Lung microvascular endothelial cell (primary cell): ENCODE results near the gene SH3GLB1. TPM values are rescaled to one million over a fixed set of nuclear protein-coding genes. Genes with fewer than 3 reads are reported as not detected.
"Not testable (repeated sequence)": the region's sequence is repeated elsewhere in the genome, so short reads cannot be mapped to it uniquely, and the experiment has no call there.

Source experiments
- DNase-seq, 2 donors: peaks; one replicate each; pipeline versions ENCODE4 v3.0.0 to v3.0.0-alpha.2; 2010; ENCODE audit warnings: low read depth in 2 of 2
- total RNA-seq: library from RNA; depleted of rRNA; stranded (reverse); fragments of >200 nt; gene quantifications from 2 replicates; pipeline ENCODE4 v1.2.1, GENCODE V29; 2014

Gene SH3GLB1
- 34.2 and 36.9 TPM in 2 replicates for total RNA-seq

DNA sequence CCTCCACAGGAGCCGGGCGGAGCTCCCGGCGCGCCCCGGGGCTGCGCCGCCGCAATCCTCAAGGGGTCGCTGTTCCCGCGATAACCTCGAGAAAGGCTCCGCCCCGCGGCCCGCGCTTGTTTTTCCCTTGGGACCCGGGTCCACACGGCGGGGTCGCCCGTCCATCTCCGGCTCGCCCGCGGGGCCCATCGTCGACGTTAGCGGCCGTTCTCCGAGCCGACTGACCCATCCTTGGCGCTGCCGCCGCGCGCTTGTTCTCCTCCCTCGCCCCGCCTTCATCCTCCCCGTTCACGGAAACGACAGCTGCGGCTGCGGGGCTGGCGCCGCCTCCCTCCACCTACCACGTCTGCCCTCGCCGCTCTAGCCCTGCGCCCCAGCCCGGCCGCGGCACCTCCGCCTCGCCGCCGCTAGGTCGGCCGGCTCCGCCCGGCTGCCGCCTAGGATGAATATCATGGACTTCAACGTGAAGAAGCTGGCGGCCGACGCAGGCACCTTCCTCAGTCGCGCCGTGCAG is at the start of gene SH3GLB1:
SH3GLB1 (plus strand) TSS at position 119 of the 514 bp plus-strand sequence; CDS start at position 443, 324 bp downstream.
- peak; percentile 90 for DNase-seq

DNA sequence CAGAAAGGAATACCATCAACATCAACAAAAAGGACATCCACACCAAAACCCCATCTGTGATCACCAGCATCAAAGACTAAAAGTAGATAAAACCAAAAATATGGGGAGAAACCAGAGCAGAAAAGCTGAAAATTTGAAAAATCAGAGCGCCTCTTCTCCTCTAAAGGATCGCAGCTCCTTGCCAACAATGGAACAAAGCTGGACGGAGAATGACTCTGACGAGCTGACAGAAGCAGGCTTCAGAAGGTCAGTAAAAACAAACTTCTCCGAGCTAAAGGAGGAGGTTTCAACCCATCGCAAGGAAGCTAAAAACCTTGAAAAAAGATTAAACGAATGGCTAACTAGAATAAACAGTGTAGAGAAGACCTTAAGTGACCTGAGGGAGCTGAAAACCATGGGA is 46.0 kb upstream of the SH3GLB1 start:
- DNase-seq: not testable (repeated sequence)

DNA sequence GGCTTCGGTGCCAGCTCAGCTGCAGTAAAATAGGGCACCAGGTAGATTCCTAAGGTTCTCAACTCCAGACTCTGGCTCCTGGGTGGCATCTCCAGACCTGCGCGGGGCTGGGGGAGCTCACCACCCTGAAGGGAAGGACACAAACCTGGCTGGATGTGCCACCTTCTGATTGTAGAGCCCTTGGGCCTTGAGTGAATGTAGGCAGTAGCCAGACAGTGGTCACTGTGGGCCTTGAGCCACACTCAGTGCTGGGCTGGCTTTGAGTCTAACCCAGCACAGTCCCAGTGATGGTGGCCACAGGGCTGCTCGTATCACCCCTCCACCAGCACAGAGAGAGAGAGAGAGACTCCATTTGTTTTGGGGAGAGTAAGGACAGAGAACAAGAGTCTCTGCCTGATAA is 38.0 kb upstream of the SH3GLB1 start:
- DNase-seq: no peak

DNA sequence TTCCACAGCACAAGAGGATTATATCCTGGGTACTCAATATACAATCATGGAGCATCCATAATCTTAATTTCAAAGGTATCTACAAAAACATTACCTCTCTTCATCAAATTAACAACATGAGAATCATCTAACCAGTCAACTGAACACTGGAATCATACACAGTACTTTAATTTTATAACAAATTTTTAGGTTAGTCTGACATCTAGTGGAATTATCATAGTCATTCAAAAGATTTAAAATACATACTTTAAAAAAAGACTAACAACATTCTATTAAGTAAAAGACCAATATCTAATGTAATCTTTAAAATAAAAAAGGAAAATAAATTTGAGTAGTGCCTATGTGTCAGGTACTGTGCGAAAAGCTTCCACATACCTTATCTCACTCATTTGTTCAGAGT is 16.8 kb upstream of the SH3GLB1 start:
- DNase-seq: peak in 1 of 2 donors; percentile 32

DNA sequence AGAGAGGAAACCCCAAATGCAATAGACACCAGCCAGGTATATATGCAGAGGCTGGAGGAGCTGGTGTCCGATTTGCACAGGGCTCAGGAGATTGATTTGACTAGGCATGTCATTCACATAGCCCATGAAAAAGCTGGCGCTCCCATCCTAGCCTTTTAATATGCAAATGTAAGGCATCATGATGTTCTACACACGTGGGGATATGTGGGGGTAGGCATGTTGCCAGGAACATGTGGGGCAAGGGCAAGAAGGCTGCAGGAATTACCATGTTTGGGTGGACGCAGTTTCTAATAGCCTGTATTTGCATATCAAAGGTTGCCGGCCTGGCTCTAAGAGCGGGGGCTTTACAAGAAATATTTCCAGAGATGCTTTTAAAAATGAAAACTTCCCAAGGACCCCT is 11.7 kb upstream of the SH3GLB1 start:
- no peak for DNase-seq

DNA sequence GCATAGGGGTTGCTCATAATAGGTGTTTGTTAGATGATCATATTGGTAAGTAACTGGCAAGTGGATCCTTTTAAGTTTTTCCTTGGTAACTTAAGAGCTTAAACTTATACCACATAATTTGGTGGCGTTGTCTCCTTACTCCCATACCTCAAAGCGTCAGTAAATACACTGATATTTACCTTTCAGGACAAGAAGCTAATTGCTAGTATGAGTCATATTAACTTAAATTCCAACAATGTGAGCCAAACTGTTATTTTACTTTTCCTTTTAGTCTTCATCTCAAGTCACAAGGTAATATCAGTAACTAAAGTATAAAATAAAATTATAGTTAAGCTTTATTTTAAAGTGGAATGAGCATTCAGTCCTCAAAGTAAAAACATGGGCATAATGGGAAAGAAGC is 9.0 kb upstream of the SH3GLB1 start:
- no peak for DNase-seq

DNA sequence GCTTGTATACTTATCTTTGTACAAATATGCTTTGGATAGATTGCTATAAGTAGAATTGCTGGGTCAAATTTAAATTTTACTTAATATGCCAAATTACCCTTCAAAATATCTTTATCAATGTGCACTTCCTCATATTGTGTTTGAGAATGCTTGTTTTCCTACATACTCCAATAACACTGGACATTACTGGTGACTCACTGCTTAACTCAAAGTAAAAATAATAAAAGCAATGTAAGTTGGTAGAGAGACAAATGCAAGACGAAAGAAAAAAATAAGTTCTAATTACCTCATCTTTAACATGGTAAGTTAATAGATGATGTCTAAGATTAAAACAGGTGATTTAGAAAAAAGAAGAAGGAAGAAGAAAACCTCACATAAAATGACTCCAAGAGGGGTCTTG is 7.9 kb upstream of the SH3GLB1 start:
- peak; percentile 57 to 83 for DNase-seq

DNA sequence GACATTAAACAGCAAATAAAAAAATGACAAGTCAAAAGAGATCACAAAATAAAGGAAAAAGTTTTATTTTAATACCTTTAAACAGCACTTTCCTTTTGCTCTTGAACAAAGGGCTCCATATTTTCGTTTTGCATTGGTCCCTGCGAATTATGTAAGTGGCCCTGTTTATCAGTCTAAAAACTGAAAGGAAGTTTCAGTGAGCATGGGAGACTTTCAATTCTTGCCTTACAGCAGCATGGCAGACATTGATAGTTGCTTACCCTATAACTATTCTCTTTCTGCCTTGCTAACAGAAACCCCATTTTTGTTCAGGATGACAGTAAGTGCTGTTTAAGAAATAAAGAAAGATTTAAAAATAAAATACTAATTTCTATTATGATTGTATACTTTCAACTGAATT is 5.2 kb upstream of the SH3GLB1 start:
- no peak for DNase-seq

DNA sequence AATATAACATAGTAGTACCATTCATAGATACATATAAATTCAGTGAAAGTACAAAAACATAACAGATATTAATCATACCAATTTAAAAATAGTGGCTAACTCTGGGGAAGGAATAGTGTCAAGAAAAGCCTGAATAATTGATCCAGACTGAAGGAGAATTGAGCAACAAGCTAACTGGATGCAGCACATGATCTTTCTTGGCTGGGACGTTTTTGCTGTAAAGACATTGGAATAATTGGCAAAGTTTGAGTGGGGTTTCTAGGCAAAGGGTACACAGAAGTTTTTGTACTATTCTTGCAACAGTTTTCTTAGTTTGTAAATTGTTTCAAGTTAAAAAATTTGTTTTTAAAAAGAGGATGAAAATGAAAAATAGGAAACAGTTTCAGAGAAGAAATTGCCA is 2.6 kb upstream of the SH3GLB1 start:
- DNase-seq: no peak

DNA sequence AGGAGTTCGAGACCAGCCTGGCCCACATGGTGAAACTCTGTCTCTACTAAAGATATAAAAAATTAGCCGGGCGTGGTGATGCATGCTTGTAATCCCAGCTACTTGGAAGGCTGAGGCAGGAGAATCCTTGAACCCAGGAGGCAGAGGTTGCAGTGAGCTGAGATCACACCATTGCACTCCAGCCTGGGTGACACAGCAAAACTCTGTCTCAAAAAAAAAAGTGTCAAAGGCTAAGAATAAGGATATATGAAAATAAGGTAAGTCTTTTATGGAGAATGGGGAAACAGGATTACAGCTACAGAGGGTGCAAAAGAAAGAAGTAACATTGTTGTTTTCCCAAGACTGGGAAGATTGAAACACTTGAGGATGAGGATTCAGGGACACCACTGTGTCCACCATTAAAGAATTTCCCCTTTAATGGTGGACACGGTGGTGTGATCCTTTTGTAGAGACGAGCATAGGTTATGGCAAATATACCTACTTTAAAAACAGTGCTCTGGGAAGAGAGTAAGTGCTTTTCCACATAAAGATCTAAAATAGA is 1.4 kb upstream of the SH3GLB1 start:
- DNase-seq: not testable (repeated sequence)

DNA sequence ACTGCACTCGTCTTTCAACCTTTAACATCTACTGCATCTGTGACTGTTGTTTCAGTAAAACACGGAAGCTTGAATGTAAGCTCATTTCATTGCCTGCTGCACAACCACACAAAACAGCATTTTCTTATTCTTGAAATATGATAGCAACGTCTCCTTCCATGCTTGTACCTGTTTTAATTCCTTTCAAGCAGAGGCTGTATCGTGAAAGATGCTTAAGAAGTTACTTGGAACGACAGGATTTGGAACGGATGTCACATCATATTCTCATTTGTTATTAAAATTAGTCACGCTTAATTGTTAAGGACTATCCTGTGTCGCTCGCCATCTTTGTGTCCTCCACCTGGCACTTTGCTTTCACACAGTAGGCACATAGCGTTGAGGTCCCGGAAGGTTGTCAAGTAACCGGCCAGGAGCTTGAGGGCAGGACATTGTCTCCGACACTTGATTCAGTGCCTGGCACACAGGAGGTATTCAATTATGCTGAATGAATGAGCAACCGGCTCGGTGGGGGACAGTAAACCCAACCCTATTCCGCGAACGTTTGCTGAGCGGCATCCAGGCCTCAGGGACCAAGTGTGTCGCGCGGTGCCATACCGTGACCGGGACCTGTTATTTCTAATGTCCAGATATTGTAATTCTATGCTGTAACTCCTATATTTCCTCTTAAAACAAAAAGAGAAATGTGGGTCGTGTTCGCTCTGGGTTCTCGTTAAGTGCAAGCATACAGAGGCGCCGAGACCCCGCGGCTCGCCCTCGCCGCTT is 499 bp upstream of the SH3GLB1 start:
- DNase-seq: no peak

DNA sequence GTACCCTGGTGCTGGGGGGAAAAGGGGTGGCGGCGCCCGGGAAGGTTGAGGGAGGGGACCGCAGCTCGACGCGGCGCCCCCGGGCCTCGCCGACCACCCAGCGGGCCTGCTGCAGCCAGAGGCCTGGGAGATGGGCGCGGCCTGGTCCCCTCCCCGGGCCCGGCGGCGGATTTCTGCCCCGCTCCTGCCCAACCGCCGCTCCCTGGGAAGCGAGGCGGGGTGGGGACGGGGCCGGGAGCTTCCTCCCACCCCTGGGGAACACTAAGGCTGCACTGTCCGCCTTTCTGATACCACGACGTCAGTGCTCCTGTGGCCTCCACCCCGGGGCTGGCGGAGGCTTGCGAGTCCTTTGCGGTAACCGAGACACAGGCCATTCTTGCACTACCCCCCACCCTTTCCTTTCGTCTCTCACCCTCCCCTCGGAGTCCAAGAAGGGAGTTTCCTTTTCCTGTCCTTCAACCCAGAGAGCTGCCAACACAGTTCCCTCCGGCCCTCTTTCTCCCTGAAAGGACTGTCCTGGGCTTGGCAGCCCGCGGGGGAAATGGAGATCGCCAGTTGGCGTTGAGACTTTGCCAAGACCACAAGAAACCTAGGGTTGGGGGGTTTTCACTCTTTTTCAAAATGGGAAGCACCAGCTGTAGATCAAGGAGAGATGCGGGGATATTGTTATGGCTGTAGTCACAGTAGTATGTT is 742 bp downstream of the SH3GLB1 start:
- peak; percentile 32 to 70 for DNase-seq

DNA sequence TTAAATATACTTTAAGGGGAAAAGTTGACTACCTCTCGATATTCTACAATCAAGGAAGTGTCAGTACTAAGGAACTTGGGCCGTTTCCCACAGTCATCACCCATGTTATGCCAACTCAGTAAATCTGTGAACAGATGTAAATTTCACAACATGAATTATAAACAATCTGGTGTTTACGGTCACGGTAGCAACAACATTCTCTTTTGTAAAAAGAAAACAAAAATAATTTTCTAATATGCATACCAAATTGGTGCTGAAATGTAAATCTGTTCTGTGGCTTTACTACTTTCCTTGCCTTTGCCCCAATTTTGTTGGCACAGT is 1.2 kb downstream of the SH3GLB1 start:
- DNase-seq: peak; percentile 24

DNA sequence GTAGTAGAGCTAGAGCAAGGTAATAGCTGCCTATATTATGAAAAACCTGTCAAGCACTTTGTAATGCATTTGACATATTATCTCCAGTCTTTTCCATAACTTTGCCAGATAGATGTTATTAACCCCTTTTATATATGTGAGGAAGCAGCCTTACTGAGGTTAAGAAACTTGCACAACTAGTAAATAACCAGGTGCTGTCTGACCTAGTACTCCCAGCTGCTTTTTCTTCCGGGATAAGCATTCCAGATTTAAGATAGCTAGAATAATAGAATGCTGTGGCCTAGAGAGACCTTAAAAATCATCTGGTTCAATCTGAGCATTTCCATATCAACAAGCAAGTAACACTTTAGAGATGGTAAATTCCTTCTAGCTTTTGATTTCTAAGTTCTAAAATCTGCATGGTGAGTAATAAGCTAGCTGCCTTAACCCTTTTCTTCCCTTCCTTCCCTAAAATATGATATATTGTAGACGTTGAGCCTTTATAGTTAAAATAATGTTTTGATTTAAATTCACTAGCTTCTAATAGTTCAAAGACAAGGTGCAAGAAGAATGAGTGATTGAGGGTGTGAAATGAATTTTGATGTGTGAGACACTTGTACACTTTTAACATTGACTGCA is 1.8 kb downstream of the SH3GLB1 start:
- peak; percentile 13 to 23 for DNase-seq

DNA sequence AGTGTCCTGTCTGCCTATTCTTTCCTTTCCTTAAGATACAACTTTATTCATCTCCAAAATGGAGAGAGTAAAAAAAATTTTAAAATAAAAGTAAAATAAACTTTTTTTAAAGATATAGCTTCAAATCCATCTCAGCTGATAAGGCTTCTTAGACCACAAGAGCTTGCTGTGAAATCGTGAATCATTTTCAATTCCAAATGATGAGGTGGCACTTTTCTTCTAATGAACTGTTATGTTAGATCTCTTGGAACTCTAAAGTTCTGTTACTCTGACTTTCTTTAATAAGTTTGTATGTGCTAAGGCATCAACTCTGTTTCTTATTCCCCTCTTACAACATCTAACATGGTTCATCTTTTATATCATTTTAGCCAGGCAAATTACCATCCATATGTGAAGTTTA is 4.5 kb downstream of the SH3GLB1 start:
- peak in 1 of 2 donors; percentile 23 for DNase-seq

DNA sequence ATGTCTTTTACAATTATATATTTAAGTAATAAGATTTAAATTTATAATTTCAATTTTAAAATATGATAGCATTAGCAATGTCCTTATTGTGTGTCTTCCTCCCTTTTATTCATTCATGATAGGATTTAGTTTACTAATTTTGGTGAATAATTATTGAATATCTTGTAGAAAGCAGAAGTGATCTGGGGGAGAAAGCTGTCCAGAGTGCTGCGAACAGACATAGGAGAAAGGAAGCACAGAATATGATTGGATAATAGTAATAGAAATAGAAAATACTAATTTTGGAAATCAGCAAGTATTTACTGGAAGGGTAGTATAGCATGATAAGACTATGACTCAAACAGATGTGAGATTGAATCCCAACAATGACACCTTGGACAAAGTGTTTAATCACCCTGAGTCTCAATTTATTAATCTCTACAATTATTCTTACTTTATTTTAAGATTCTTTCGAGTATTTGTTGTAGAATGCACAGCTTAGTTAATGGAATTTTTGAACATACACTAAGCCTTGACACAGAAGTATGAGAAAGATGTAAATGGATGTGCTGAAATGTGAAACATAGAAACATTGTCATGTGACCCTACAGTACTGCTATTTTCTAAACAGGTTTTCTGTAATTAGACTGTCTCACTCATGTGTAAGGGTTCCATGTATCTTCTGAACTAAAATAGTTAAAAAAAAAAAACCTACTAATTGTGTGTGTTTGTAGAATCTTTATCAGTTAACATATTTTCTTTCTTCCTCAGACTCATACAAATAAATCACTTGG is 7.9 kb downstream of the SH3GLB1 start:
- DNase-seq: no peak

DNA sequence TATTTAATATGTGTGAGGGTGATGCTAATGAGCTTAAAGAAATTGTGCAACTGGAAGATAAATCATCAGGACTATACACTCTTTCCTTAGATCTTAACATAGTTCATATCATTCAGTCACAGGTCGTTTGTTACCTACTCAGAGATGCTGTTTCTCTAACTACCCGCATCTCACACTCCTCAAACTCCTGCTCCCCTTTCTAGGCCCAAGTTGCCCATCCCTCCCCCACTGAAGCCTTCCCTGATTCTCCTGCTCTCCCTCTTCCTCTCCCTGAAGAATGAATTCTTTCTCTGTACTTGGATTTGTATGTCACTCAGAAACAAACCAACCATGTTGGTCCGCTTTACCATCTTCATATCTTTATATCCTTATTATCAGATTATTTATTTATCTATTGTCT is 9.1 kb downstream of the SH3GLB1 start:
- no peak for DNase-seq

DNA sequence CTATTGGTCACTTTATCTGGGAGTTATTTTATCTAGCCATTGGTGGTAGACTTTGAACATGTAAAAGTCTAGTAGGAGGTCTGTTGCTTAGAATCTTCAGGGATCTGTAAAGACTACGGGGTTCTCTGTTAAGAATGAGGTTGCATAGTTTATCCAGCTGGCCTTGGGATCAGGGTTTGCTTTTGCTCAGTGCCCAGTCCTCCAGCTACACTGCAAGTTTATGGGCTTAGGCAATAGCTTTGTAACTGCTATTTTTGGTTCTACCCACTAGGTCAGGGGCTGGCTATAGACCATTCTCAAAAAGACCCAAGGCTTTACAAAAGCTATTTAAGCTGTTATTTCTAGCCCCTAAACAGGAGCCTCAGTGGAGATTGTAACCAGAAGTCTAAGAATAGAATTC is 9.8 kb downstream of the SH3GLB1 start:
- DNase-seq: no peak

DNA sequence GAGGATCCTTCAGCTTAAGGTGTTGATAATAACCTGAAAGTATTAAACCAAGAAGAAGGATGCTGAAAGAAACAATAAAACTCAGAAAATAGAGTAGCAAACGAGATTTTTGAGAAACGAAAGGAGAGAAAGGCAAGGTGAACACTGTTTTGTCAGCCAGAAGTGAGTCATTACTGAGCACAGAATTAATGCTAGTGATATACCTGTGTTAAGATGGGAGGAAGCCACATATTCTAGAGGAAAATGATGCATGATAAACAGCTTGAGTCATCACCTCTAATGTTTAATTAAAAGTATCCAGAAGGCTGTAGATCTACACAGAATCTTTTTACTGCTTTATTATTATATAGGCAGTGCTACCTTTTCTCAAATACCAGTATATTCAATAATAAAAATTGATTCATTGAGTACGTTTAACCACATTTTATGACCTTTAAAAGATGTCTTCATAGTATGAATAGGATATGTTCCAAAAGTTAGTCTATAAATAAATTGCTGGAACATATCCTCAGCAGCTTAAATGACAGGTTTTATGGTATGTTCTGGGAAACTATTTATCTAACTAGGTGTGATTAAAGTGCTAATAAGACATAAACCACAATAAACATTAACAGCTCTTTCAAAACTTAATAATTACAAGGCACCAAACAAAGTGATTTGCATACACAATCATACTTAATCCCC is 10.3 kb downstream of the SH3GLB1 start:
- DNase-seq: no peak

DNA sequence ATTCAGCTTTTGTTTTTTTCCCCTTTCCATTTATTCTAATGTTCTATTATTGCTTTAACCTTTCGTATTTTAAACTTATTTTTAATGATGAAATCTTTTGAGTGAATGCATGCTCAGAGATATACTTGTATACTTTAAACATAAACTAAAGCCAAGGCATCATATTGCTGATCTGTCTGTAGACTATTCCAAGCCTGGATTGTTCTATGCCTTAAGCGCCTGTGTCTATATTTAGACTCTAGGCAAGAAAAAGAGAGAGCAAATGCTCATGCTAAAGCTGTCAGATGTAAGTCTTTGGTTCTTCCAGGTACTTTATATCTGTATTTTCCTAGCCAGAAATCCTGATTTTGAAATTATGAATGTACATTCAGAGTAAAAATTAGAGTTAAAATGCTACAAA is 14.4 kb downstream of the SH3GLB1 start:
- no peak for DNase-seq

DNA sequence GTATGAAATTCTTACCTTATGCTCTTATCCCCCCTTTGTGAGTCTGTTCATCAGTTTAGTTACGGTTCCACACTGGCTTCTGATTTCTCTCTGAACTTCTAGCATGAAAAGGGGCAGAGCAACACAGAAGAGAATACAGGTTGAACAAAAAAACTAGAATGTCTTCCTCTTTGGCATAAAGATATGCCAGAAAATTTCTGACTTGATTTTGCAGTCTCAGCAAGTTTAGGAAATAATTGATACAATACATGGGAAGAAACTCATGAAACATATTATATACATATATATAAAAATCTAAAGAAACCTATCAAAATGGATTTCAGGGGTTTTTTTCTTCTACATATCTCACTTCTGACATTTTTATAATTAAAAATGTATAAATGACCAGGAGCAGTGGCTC is 27.0 kb downstream of the SH3GLB1 start:
- no peak for DNase-seq
